Effector CD4-positive, alpha-beta T cell (primary cell): ENCODE results near the gene RMC1.
A peak's percentile ranks its signal among the peaks of the same experiment; 100 is the strongest.
"Not testable (repeated sequence)": the region's sequence is repeated elsewhere in the genome, so short reads cannot be mapped to it uniquely, and the experiment has no call there.

ENCODE experiments used
- DNase-seq: peaks from one replicate; pipeline ENCODE4 v3.0.0-alpha.2; 2020

The RMC1 gene

GRCh38 chr18:23498877-23499276 lies 4.4 kb upstream of the RMC1 start:
- DNase-seq, result peak; percentile 62

GRCh38 chr18:23499291-23499781 lies 4.0 kb upstream of the RMC1 start:
- DNase-seq, result no peak

DNA sequence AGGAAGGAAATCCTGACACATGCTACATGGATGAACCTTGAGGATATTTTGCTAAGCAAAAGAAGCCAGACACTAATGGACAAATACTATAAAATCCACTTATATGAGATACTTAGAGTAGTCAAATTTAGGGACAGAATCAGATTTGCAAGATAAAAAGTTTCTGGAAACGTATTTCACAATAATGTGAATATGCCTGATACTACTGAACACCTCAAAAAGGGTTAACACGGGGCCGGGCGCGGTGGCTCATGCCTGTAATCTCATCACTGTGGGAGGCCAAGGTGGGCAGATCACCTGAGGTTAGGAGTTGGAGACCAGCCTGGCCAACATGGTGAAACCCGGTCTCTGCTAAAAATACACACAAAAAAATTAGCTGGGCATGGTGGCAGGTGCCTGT lies 1.7 kb upstream of the RMC1 start:
- DNase-seq, result no peak

DNA sequence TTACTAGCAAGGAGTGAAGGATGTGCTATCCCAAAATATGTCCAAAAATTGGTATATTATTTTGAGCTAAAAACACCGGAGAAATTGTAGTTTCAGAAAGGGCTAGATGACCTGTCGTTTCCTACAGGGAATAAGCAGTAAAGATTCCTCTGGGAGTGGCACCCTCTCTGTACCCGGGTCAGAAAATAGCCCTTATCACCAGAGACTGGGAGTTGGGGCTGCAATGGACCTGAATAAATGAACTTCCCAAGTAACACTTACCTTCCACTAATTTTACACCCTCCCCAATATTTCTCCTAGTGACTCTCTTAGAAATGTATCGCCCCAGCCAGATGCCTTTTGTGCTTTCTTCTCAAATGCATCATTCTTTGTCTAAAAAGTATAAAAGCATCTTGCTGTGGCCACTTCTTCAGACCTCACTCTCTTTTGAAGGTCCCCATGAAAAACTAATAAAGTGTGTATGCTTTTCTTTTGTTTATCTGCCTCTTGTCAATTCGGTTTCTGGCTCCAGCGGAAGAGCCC lies 734 bp upstream of the RMC1 start:
- no peak for DNase-seq

DNA sequence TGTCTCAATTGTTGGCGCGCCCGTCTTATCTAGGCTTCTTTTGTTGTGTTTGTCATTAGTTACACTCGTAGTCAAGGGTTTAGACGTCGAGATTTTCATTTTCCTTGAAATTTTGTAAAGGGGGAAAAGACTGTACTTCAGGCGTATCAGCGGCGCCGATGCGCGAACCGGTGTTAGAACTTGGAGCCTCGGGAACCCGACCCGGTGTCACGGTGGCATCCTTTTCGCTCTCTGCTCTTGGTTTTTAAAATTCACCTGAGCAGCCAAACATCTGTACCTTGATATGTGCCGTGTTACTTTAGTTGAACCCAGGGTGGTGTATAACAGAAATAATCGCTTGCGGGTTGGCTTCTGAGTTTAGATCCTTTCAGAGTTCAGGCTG lies 643 bp downstream of the RMC1 start:
- no peak for DNase-seq

- no peak for DNase-seq
These were observed 1.4 kb downstream of the RMC1 start for GRCh38 chr18:23504720-23505119.

GRCh38 chr18:23506393-23506792 lies 3.1 kb downstream of the RMC1 start:
- no peak for DNase-seq

GRCh38 chr18:23510923-23511322 lies 7.6 kb downstream of the RMC1 start:
- DNase-seq, result not testable (repeated sequence)

DNA sequence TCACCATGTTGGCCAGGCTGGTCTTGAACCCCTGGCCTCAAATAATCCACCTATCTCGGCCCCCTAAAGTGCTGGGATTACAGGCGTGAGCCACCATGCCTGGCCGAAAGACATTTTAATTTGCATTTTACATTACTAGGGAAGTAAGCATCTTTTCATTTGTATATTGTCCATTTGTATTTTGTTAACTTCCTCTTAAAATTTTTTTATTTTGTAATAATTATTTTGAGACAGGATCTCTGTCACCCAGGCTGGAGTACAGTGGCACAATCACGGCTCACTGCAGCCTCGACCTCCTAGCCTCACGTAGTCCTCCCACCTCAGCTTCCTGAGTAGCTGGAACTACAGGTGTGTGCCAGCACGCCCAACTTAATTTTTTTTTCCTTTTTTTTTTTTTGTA lies 8.9 kb downstream of the RMC1 start:
- DNase-seq, result not testable (repeated sequence)

- DNase-seq, result no peak
These were observed 9.3 kb downstream of the RMC1 start for GRCh38 chr18:23512641-23513040.

DNA sequence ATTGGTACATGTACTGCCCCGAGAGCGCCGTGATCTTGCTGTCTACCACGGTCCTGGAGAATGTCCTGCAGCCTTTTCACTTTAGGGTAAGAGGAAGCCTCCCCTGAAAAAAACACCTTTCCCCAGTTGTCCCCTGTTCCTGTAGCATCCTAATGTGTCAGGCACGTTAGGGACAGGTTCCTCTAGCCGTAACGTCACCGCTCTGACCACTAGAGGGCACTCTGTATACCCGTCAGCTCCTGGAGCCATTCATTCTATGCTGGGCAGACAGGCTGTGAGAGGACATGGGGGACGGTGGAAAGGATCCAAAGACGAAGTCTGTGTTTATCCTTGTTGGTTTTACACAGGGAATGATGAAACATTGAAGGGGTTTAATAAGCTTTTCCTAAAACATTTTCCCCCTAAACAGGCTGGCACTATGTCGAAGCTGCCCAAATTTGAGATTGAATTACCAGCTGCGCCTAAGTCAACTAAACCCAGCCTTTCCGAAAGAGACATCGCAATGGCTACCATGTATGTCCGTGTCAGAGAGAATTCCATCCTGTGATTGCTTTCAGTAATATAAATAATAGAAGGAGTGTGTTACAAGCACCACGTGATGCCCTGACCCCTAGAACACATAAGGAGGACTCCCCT lies 12.7 kb downstream of the RMC1 start:
- peak; percentile 72 for DNase-seq

DNA sequence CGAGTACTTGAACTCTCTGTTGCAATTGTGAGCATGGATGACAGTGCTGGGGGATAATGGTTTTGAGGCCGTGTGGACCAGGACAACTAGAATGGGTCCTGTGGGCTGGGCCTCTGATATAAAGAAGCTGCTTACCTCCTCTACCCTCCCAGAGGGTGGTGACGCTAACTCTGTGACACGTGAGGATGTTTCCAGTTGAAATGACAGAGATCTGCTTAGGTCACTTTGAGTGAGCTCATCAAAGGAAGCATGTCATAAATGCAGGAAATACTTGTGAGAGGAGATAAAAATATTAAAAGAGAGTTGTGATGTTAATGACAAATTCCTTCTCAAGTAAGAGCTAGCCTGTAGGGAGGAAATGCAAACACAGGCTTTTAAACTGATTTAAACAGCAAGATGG lies 16.4 kb downstream of the RMC1 start:
- no peak for DNase-seq

- DNase-seq, result no peak
These were observed 18.0 kb downstream of the RMC1 start for GRCh38 chr18:23521271-23521670.

- no peak for DNase-seq
These were observed 18.6 kb downstream of the RMC1 start for GRCh38 chr18:23521907-23522306.

GRCh38 chr18:23523429-23524212 lies 20.3 kb downstream of the RMC1 start:
- no peak for DNase-seq

DNA sequence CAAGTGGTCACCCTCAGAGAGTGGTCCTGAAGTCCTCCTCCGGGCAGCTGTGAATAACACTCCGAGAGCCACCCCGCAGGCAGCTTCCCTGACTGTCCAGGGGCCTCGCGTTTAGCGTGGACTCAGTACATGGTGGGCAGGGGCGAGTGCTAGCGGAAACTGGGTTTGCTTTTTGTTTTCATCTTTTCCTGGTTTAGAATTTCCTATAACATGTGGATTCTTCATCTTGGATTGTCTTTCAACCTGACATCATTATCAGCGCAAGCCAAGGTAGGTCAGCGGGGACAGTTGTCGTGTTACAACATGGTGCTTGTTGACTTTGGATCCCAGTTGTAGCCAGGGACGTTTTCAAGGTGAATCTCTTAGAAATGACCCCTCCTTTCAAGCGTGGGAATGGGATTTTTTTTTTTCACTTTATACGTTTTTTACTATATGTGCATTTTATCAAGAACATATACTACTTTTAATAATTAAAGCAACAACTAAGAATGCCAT lies 20.9 kb downstream of the RMC1 start:
- DNase-seq, result no peak

GRCh38 chr18:23526501-23527063 lies 23.3 kb downstream of the RMC1 start:
- DNase-seq, result no peak

DNA sequence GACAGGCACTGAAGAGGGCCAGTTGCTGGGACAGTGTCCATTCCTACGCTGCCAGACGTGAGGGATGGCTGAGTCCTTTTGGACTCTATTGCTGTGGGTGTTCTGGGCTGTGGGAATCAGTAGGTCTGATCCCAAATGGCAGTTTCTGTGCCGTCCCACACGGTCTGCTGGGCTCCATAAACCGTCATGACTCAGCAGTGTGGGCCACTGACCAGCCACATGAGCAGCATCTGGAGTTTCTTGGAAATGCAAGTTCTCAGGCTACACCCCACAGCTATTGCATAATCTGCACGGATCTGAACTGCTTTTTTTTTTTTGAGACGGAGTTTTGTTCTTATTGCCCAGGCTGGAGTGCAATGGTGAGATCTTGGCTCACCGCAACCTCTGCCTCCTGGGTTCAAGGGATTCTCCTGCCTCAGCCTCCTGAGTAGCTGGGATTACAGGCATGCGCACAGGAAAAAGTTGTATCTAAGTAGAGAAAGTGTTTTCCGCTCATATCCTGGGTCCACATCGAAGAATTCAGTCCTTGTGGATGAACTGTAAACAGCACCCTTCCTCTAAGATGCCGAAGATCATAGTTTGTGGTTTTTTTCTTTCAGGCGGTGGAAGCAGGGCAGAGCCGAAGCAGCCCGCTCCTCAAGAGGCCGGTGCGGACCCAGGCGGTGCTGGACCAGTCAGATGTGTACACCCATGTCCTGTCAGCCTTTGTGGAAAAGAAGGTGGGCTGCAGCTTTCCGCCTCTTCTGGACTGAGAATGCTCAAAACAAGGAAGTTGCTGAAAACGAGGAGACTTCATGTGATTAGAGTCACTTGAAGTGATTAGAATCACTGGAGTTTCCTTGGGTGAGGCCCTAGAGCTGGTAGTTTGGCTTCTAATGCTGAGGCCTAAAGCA lies 25.5 kb downstream of the RMC1 start:
- no peak for DNase-seq

DNA sequence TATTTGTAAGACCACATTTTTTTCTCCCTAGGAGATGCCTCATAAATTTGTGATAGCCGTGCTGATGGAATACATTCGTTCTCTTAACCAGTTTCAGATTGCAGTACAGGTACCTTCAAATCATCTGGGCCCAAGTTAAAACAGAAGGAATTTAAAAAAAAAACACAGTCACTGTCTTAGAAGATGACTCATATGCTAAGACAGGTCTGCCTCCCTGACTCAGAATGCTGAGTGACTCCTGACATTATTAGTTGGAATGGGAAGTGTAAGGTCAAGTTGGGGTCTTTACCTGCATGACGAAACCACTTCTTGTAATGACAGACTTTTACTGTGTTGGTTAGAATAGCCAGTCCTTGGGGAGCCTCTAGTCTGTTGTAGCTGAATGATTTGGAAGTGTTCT lies 26.3 kb downstream of the RMC1 start:
- DNase-seq, result no peak

- no peak for DNase-seq
These were observed 26.9 kb downstream of the RMC1 start for GRCh38 chr18:23530195-23530594.

GRCh38 chr18:23531912-23532311 lies 28.6 kb downstream of the RMC1 start:
- DNase-seq, result no peak

- DNase-seq, result no peak
These were observed 29.5 kb downstream of the RMC1 start for GRCh38 chr18:23532848-23533247.

DNA sequence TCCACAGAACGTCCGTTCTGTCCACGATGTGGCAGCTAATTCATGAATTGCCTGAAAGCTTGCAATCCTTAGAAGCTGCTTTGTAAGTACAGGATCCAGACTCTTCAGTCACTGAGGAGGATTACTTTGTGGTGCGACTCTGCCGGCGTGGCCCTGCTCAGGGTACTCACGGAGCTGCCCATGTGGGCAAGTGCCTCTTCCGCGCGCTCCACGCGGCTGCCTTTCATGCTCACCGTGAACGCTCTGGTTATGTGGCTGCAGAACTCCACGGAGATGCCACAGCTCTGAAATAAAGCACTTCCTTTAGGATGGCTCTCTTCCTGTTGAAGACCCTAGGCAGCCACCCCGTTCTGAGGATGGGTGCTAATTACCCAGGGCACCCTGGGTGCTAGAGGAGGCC lies 31.0 kb downstream of the RMC1 start:
- no peak for DNase-seq
